Thyroid gland (tissue), 4 donors: ENCODE results near the gene BAZ1B. TPM values are rescaled to one million over a fixed set of nuclear protein-coding genes. Genes with fewer than 3 reads are reported as not detected.

ENCODE experiments used
- DNase-seq, 2 donors: peaks; one replicate each; pipeline ENCODE4 v3.0.0-alpha.2; 2019
- H3K27ac ChIP-seq, 3 donors: fragments of 200-600 bp; sonication (generic); 1 replicate in 2 of 3; 2 replicates in 1 of 3; pipeline ENCODE4 v1.5.1; 2016 to 2019; ENCODE audit warnings: mild to moderate bottlenecking in 1 of 3, moderate library complexity in 1 of 3
- H3K27me3 ChIP-seq: fragments of 200-600 bp; sonication (generic); one replicate; pipeline ENCODE4 v1.5.1; 2019
- H3K36me3 ChIP-seq, 2 donors: fragments of 200-600 bp; sonication (generic); one replicate each; pipeline ENCODE4 v1.5.1; 2016 to 2019
- H3K4me1 ChIP-seq, 2 donors: fragments of 200-600 bp; sonication (generic); one replicate each; pipeline ENCODE4 v1.5.1; 2017 to 2019
- H3K4me3 ChIP-seq, 3 donors: fragments of 200-600 bp; sonication (generic); replicated peaks in 1 of 3; 1 replicate in 2 of 3; 2 replicates in 1 of 3; pipeline ENCODE4 v1.5.1; 2016; ENCODE audit warnings: mild to moderate bottlenecking in 1 of 3
- H3K9me3 ChIP-seq: fragments of 200-600 bp; sonication (generic); one replicate; pipeline ENCODE4 v1.5.1; 2017
- POLR2A ChIP-seq, 2 donors: fragments of 450-650 bp; IDR thresholded peaks; one replicate each; pipeline ENCODE4 v1.6.1; 2017; ENCODE audit warnings: antibody characterized with exemption in 2 of 2, mild to moderate bottlenecking in 2 of 2, moderate library complexity in 1 of 2
- WGBS, 2 donors: methylation state at CpG; one replicate each; pipeline ENCODE4 v1.1.5; 2017; 5-methylcytosine and 5-hydroxymethylcytosine counted together
- intact Hi-C: fragments of 100-400 bp; cut with DNase I; formaldehyde crosslinking; loops from one replicate; pipeline ENCODE4 v1.15.1; 2023
- total RNA-seq, 4 donors: library from RNA; depleted of rRNA; stranded (reverse); fragments of >200 nt; gene quantifications; one replicate each; pipeline ENCODE4 v1.2.3, GENCODE V29; 2016
- TF ChIP-seq, protein P1 (sequence below), 6 experiments: fragments of 200-600 bp in 3 of 6; fragments of 450-650 bp in 3 of 6; sonication (generic) in 3 of 6; IDR thresholded peaks; one replicate each; pipeline ENCODE4 v1.5.1; 2016 to 2019; ENCODE audit warnings: antibody characterized with exemption in 6 of 6, mild to moderate bottlenecking in 2 of 6, inconsistent platforms in 1 of 6, moderate library complexity in 1 of 6

Gene BAZ1B
- total RNA-seq, 4 donors from 2014 or later: 52.8 to 69.0 (median 55.1) TPM

DNA sequence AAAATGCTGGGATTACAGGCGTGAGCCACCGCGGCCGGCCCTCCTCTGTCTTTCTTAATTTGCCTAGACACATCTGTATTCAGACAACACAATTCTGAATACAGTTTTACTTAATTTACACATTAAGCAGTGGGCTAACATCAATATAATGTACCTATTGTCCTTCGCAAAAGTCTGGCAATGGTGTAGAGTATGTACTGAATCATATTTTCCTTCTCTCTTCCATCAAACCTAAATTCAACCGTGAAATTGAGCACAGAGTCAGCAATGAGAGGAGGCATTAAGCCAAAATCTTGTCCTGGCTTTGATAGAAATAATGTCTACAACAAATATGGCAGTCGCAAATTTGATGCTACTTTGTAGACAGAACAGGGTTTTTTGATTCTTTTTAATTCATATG lies 58.1 kb downstream of the BAZ1B start:
- Histone ChIP-seq H3K4me3 (no peak overlapping the region), H3K27me3 (no peaks in the 10 kb centered on the region), H3K9me3 (no peaks in the 10 kb centered on the region), H3K4me1 (no peaks in the 10 kb centered on the region), H3K27ac (no peak overlapping the region), H3K36me3 (peaks cover 62 to 80% of the 10 kb centered on the region in 2 donors)
- TF ChIP-seq, protein P1, sequence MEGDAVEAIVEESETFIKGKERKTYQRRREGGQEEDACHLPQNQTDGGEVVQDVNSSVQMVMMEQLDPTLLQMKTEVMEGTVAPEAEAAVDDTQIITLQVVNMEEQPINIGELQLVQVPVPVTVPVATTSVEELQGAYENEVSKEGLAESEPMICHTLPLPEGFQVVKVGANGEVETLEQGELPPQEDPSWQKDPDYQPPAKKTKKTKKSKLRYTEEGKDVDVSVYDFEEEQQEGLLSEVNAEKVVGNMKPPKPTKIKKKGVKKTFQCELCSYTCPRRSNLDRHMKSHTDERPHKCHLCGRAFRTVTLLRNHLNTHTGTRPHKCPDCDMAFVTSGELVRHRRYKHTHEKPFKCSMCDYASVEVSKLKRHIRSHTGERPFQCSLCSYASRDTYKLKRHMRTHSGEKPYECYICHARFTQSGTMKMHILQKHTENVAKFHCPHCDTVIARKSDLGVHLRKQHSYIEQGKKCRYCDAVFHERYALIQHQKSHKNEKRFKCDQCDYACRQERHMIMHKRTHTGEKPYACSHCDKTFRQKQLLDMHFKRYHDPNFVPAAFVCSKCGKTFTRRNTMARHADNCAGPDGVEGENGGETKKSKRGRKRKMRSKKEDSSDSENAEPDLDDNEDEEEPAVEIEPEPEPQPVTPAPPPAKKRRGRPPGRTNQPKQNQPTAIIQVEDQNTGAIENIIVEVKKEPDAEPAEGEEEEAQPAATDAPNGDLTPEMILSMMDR (IDR thresholded peaks at IDR 0.05): no peak
- TF ChIP-seq POLR2A (IDR thresholded peaks at IDR 0.05): no peak
- intact Hi-C loops: no loop called here
- 97 to 98% methylated on average over 7 of the region's 7 CpGs for WGBS, 2 donors
- DNase-seq: no peak

DNA sequence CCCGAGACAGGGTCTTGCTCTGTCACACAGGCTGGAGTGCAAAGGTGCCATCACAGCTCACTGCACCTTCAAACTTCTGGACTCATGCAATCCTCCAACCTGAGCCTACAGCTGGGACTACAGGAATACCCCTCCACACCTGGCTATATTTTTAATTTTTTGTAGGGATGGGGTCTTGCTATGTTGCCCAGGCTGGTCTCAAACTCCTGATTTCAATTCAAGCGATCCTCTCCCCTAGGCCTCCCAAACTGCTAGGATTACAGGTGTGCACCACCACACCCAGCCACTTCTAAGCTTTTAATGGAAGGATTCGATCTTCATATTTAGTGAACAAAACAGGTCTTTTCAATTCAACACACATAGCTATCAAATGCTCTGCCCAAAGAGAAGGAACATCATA lies 58.8 kb downstream of the BAZ1B start:
- intact Hi-C loops: no loop called here
- Histone ChIP-seq H3K27ac (no peak overlapping the region), H3K27me3 (no peaks in the 10 kb centered on the region), H3K9me3 (no peaks in the 10 kb centered on the region), H3K4me1 (no peaks in the 10 kb centered on the region), H3K4me3 (no peak overlapping the region), H3K36me3 (peaks cover 61 to 80% of the 10 kb centered on the region in 2 donors)
- 96 to 98% methylated on average over 3 of the region's 3 CpGs for WGBS, 2 donors
- no peak for TF ChIP-seq POLR2A (IDR thresholded peaks at IDR 0.05)
- TF ChIP-seq, protein P1 (IDR thresholded peaks at IDR 0.05): no peak
- no peak for DNase-seq

DNA sequence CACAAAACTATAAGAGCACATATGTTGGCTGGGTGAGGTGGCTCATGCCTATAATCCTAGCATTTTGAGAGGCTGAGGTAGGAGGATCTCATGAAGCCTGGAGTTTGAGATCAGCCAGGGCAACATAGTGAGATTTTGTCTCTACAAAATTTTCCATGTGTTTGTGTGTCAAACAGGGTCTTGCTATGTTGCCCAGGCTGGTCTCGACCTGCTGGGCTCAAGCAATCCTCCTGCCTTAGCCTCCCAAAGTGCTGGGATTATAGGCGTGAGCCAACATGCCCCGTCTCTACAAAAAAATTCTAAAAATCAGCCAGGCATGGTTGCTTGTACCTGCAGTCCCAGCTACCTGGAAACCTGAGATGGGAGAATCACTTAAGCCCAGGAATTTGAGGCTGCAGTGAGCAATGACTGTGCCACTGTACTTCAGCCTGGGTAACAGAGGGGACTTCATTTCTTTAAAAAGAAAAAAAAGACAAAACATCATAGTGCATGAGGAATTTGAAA lies 60.3 kb downstream of the BAZ1B start:
- DNase-seq: no peak
- Histone ChIP-seq H3K4me1 (no peaks in the 10 kb centered on the region), H3K4me3 (no peak overlapping the region), H3K36me3 (peaks cover 64 to 82% of the 10 kb centered on the region in 2 donors), H3K27ac (no peak overlapping the region), H3K27me3 (no peaks in the 10 kb centered on the region), H3K9me3 (no peaks in the 10 kb centered on the region)
- TF ChIP-seq, protein P1 (IDR thresholded peaks at IDR 0.05): no peak
- TF ChIP-seq POLR2A (IDR thresholded peaks at IDR 0.05): no peak
- intact Hi-C loops: no loop called here
- 91 to 95% methylated on average over 3 of the region's 3 CpGs for WGBS, 2 donors

DNA sequence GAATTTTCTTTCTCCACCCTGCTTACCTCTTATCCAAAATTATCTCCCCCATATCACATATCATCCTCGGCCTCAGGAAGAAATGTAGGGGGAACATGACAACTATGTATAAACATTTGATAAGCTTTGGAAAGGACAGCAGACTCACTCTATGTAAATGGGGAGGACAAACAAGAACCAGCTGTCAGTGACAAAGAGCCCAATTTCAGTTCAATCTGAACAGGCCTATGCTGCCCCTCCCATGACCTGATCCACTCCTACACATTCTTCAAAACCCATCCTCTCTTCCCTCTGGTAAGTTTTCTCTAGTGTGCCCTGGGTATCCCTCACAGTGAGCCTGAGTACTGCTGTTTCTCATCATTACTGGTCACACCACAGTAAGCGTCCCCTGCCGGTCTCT lies 67.7 kb downstream of the BAZ1B start:
- H3K36me3 ChIP-seq: peaks cover 61% of the 10 kb centered on the region in 2 donors
- H3K4me3 ChIP-seq: no peak overlapping the region
- TF ChIP-seq, protein P1 (IDR thresholded peaks at IDR 0.05): no peak
- TF ChIP-seq POLR2A (IDR thresholded peaks at IDR 0.05): no peak
- H3K27ac ChIP-seq: no peak overlapping the region
- DNase-seq: no peak
- H3K4me1 ChIP-seq: no peaks in the 10 kb centered on the region
- intact Hi-C loops: no loop called here
- no peaks in the 10 kb centered on the region for H3K27me3 ChIP-seq
- no peaks in the 10 kb centered on the region for H3K9me3 ChIP-seq
- 93 to 95% methylated on average over 3 of the region's 3 CpGs for WGBS, 2 donors

DNA sequence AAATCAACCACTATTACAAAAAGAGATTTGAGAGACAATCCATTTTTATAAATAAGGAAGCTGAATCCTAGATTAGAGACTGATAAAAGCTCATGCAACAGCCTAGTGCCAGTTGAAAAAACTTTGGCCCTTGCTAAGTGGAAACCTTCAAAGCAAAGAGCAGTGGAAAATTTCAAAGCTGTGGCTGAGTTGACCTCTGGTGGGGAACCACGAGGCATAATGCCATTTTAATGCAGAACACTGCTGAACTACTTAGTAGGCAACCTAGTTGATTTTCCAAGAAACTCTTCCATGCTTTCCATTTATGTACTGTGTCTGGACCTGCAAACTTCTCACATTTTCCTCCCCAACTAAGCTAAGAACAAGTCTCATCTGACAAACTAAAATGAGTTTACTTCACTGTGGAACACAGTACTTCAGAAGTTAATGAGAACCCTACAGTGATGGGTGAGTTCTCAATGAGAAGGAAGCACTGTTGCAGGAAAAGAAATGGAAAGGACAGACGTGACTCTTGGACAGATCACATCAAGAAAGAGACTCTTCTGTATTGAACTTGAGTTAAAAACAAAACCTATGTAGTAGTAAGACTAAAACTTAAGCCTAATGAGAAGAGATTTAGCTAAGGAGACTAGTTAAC lies 69.0 kb downstream of the BAZ1B start:
- Histone ChIP-seq H3K9me3 (no peaks in the 10 kb centered on the region), H3K27ac (no peak overlapping the region), H3K4me3 (no peak overlapping the region), H3K4me1 (no peaks in the 10 kb centered on the region), H3K27me3 (no peaks in the 10 kb centered on the region), H3K36me3 (peaks cover 62% of the 10 kb centered on the region in 2 donors)
- no peak for DNase-seq
- intact Hi-C loops: no loop called here
- WGBS, 2 donors: 43 to 57% methylated on average over 2 of the region's 2 CpGs
- TF ChIP-seq POLR2A (IDR thresholded peaks at IDR 0.05): no peak
- TF ChIP-seq, protein P1 (IDR thresholded peaks at IDR 0.05): no peak
